ENCODE data around the gene FAM13C. TPM values are rescaled to one million over a fixed set of nuclear protein-coding genes. Genes with fewer than 3 reads are reported as not detected.

The FAM13C gene
- total and polyA plus RNA-seq, 9 of the 15 experiments (the other 6 are each of a cell fraction or from before 2014, with no cell fraction given): not detected

DNA sequence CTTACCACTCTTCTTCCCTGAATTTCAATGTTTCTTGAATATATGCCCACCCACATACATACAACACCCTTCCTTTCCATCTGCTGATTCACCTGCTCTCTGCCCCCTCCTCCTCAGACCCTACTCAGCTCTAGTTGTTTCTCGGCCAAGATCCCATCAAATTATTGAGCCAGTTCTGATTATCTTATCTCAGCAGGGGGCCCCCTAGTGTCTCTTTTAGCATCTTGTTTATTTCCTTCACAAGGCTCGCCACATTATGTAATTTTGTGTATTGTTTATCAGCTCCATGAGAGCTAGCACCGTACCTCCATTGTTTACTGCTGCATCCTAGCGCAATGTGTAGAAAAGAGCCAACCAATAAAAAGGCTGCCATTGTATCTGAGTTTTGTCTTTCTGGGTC, 71.9 kb downstream of the FAM13C start:
- no peaks in the 10 kb centered on the region for H3K4me1 ChIP-seq (replicated peaks in 1 of 2; ENCODE audit: control insufficient read depth in 2 of 2, insufficient read depth in 2 of 2, low read length in 2 of 2)
- H3K9me3 ChIP-seq (replicated peaks; ENCODE audit: control insufficient read depth, insufficient read depth, low read depth, low read length): no peaks in the 10 kb centered on the region
- ChIA-PET CTCF (ENCODE audit: low intra/inter-chr PET ratio) (no interaction called here), POLR2A (no interaction called here)
- no peaks in the 10 kb centered on the region for H3K27me3 ChIP-seq (ENCODE audit: control insufficient read depth in 2 of 2, insufficient read depth in 2 of 2, low read length in 2 of 2)
- no peaks in the 10 kb centered on the region for H4K20me1 ChIP-seq (replicated peaks; ENCODE audit: control insufficient read depth, insufficient read depth, low read length)
- intact Hi-C loops (cut with micrococcal nuclease): no loop called here
- no peak overlapping the region for H3K27ac ChIP-seq (ENCODE audit: extremely low read depth, low read depth, low read length)
- 0% methylated on average over 4 of the region's 4 CpGs for WGBS (ENCODE audit: insufficient coverage, low coverage, missing lambda C conversion rate)
- in situ Hi-C loops (cut with MboI): no loop called here
- FAIRE-seq: no peak
- H2AFZ ChIP-seq (ENCODE audit: low read depth, low read length): no peak overlapping the region
- no peak for ATAC-seq
- H3K36me3 ChIP-seq (ENCODE audit: control insufficient read depth, insufficient read depth, low read length): no peaks in the 10 kb centered on the region
- no peak for DNase-seq (ENCODE audit: extremely low read depth in 1 of 4, low spot score in 3 of 4)
- H3K79me2 ChIP-seq (ENCODE audit: control insufficient read depth, insufficient read depth, low read length): no peaks in the 10 kb centered on the region
- H3K4me2 ChIP-seq (ENCODE audit: insufficient read depth, low read length): no peak overlapping the region
- H3K4me3 ChIP-seq: no peak overlapping the region
- no peak overlapping the region for H3K9ac ChIP-seq (ENCODE audit: insufficient read depth in 1 of 2, low read depth in 2 of 2, low read length in 2 of 2)
- H3K9me1 ChIP-seq (ENCODE audit: control insufficient read depth, insufficient read depth, low read length): no peaks in the 10 kb centered on the region
- no TSS peak for BruUV-seq (replicated peaks)
- TF ChIP-seq HNRNPUL1 (IDR thresholded peaks at IDR 0.05; ENCODE audit: low read length): no peak
- TF ChIP-seq DMBX1 (CRISPR knock-in tag; IDR thresholded peaks at IDR 0.05; ENCODE audit: borderline replicate concordance): no peak
- TF ChIP-seq BCL6 (CRISPR knock-in tag; IDR thresholded peaks at IDR 0.05): no peak
- TF ChIP-seq OTX1 (CRISPR knock-in tag; IDR thresholded peaks at IDR 0.05): no peak
- no peak for TF ChIP-seq JUNB (CRISPR knock-in tag; conservative IDR thresholded peaks at IDR 0.05)
- TF ChIP-seq SIN3B (IDR thresholded peaks at IDR 0.05; ENCODE audit: low read depth): no peak
- no peak for TF ChIP-seq ELF1 (tag; IDR thresholded peaks at IDR 0.05)
- TF ChIP-seq, protein P1, sequence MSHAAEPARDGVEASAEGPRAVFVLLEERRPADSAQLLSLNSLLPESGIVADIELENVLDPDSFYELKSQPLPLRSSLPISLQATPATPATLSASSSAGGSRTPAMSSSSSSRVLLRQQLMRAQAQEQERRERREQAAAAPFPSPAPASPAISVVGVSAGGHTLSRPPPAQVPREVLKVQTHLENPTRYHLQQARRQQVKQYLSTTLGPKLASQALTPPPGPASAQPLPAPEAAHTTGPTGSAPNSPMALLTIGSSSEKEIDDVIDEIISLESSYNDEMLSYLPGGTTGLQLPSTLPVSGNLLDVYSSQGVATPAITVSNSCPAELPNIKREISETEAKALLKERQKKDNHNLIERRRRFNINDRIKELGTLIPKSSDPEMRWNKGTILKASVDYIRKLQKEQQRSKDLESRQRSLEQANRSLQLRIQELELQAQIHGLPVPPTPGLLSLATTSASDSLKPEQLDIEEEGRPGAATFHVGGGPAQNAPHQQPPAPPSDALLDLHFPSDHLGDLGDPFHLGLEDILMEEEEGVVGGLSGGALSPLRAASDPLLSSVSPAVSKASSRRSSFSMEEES (CRISPR knock-in tag; IDR thresholded peaks at IDR 0.05): no peak
- no peak for TF ChIP-seq NR2C1 (IDR thresholded peaks at IDR 0.05)
- TF ChIP-seq NR2C1 (tag; IDR thresholded peaks at IDR 0.05): no peak
- TF ChIP-seq, protein P2, sequence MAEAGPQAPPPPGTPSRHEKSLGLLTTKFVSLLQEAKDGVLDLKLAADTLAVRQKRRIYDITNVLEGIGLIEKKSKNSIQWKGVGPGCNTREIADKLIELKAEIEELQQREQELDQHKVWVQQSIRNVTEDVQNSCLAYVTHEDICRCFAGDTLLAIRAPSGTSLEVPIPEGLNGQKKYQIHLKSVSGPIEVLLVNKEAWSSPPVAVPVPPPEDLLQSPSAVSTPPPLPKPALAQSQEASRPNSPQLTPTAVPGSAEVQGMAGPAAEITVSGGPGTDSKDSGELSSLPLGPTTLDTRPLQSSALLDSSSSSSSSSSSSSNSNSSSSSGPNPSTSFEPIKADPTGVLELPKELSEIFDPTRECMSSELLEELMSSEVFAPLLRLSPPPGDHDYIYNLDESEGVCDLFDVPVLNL (CRISPR knock-in tag; IDR thresholded peaks at IDR 0.05; ENCODE audit: low read depth): no peak
- TF ChIP-seq, protein P3, sequence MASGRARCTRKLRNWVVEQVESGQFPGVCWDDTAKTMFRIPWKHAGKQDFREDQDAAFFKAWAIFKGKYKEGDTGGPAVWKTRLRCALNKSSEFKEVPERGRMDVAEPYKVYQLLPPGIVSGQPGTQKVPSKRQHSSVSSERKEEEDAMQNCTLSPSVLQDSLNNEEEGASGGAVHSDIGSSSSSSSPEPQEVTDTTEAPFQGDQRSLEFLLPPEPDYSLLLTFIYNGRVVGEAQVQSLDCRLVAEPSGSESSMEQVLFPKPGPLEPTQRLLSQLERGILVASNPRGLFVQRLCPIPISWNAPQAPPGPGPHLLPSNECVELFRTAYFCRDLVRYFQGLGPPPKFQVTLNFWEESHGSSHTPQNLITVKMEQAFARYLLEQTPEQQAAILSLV (tag; IDR thresholded peaks at IDR 0.05): no peak
- TF ChIP-seq, protein P4, sequence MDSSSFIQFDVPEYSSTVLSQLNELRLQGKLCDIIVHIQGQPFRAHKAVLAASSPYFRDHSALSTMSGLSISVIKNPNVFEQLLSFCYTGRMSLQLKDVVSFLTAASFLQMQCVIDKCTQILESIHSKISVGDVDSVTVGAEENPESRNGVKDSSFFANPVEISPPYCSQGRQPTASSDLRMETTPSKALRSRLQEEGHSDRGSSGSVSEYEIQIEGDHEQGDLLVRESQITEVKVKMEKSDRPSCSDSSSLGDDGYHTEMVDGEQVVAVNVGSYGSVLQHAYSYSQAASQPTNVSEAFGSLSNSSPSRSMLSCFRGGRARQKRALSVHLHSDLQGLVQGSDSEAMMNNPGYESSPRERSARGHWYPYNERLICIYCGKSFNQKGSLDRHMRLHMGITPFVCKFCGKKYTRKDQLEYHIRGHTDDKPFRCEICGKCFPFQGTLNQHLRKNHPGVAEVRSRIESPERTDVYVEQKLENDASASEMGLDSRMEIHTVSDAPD (CRISPR knock-in tag; IDR thresholded peaks at IDR 0.05): no peak
- TF ChIP-seq, protein P5, sequence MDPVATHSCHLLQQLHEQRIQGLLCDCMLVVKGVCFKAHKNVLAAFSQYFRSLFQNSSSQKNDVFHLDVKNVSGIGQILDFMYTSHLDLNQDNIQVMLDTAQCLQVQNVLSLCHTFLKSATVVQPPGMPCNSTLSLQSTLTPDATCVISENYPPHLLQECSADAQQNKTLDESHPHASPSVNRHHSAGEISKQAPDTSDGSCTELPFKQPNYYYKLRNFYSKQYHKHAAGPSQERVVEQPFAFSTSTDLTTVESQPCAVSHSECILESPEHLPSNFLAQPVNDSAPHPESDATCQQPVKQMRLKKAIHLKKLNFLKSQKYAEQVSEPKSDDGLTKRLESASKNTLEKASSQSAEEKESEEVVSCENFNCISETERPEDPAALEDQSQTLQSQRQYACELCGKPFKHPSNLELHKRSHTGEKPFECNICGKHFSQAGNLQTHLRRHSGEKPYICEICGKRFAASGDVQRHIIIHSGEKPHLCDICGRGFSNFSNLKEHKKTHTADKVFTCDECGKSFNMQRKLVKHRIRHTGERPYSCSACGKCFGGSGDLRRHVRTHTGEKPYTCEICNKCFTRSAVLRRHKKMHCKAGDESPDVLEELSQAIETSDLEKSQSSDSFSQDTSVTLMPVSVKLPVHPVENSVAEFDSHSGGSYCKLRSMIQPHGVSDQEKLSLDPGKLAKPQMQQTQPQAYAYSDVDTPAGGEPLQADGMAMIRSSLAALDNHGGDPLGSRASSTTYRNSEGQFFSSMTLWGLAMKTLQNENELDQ (CRISPR knock-in tag; IDR thresholded peaks at IDR 0.05; ENCODE audit: borderline replicate concordance): no peak
- TF ChIP-seq STAG1 (CRISPR knock-in tag; IDR thresholded peaks at IDR 0.05; ENCODE audit: borderline replicate concordance): no peak
- no peak for TF ChIP-seq ZNF175 (CRISPR knock-in tag; IDR thresholded peaks at IDR 0.05; ENCODE audit: low read depth)
